ENCODE results near the gene MRGPRF.
"Not testable (repeated sequence)": the region's sequence is repeated elsewhere in the genome, so short reads cannot be mapped to it uniquely, and the experiment has no call there.

Gene MRGPRF

DNA sequence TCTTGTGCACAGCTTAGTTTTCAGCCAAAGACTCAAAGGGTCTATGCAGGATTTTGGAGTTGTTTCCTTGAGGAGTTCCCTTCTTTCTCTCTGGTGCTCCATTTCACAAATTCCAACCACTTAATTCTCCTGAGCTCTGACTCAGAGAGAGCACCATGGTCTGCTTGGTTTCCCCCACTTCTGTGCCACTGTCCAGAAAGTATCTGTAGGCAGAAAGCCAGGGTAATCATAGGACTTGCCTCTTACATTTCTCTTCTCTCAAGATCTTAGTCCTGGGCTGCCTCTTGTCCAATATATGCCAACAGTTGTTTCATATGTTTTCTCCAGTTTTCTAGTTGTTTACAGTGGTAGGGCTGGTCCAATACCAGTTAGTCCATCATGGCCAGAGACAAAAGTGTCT, 25.8 kb downstream of the MRGPRF start:
- no peak for DNase-seq (ENCODE audit: low read depth)

DNA sequence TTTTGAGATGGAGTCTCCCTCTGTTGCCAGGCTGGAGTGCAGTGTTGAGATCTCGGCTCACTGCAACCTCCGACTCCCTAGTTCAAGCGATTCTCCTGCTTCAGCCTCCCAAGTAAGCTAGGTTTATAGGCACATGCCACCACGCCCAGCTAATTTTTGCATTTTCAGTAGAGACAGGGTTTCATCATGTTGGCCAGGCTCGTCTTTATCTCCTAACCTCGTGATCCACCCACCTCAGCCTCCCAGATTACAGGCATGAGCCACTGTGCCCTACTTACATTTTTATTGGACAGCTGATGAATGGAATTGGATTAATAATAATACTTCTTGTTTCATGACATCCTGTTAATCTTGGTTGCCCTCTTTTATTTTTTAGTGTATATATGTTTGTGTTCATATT, 29.2 kb downstream of the MRGPRF start:
- no peak for DNase-seq (ENCODE audit: low read depth)

DNA sequence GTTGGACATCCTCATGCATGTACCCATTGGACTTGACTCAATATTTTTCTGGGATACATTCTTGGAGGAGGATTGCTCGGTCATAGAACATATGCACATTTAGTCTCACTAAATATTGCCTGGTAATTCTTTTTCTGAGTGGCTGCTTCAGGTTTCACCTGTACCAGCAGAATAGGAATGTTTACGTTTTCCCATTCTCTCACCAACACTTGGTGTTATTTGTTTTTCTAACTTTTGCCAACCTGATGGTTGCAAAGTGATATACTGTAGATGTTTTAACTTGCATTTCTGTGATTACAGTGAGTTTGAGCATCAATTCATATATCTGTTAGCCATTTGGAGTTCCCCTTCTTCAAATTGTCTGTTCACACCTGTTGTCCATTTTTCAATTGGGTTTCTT, 30.9 kb downstream of the MRGPRF start:
- DNase-seq (ENCODE audit: low read depth) = no peak

DNA sequence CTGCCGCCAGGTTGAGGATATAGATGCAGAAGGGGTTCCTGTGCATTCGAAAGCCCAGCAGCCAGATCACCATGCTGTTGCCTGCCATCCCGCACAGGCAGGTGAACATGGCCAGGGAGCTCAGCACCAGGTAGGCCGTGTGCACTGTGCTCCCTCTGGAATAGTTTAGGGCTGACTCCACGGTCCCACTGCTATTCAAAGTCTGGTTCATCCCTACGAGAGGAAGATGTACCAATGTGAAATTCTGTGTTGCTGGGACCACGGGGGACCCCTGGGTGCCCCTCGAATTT, 32.3 kb downstream of the MRGPRF start, which contains the start of gene MRGPRD:
Gene MRGPRD, minus strand, starts transcription at position 211 of the 290 bp plus-strand sequence. Its CDS starts 0 bp downstream, at position 211.
- no peak for DNase-seq (ENCODE audit: low read depth)

DNA sequence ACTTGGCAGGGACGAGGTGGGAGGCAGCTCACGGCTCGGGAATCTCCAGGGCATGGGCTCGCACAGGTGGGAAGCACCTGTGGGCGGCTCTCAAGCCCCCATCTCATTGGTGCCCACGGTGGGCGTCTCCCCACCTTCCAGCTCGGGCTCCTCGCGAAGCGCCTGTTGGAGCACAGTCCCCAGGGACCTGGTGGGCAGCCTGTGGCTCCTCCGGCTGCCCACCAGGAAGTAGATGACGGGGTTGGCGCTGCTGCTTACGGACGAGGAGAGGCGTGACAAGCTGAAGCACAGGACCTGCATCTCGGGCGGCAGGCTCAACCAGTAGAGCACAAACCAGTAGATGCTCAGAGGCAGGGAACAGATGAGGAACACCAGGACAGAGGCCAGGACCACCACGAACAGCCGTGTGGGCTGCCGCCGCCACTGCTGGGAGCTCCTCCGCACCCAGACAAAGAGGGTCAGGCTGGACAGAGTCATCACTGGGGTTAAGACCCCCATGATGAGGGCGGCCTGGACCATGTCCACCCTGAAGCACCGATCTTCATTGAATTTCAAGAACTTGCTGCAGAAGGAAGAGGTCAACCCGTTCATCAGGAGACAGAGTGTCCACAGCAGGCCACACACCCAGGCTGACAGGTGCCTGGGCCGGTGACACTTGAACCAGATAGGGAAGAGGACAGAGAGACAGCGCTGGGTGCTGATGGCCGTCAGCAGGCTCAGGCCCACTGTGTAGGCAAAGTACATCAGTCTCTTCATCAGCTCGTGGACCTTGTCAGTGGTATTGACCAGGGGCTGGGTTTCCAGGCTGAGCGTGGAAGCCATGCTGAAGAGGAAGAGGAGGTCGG, 32.9 kb downstream of the MRGPRF start:
- no peak for DNase-seq (ENCODE audit: low read depth)

DNA sequence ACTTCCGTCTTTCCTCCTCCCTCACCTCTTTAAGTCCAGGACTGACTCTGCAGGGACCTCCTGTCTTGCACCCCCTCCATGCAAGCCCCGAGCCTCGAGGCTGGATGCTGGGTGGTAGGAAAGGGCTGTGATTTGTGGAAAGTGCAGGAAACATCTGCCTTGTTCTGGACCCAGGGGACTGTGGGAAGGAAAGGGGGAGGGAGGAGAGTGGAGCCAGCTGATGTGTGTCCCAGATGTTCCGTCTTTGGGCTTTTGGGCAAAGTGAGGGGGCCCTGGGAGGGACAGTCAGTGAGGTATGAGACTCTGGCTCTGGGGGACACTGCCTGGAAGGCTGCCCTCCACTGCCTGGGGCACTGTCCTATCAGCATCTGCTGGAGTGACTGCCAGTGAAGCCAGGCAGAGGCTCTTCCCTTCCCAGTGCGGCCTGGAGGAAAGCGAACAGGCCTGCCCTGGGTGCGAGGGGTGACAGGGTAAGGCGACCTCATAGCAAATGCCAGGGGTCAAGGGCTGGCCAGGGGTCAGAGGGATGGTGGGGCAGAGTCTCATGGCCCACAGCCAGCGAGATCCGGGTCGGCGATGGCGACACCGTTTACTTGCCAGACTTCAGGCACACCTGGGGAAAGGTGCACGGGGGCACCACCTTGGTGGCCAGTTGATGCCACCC, 34.0 kb downstream of the MRGPRF start:
- DNase-seq (ENCODE audit: low read depth) = no peak

DNA sequence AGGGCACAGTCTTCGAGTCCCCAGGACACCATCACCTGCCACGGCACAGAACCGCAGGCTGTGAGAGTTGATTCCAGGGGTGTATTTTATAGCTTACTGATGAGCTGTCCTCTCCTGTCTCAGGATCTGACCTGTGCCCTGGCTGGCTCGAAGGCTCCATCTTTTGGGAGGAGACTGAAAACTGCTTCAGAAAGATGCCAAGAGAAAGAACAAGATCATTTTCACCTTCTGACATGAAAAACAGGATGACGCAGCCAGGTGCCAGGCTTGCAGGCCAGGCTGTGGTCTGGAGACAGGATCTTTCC, 34.5 kb downstream of the MRGPRF start:
- DNase-seq (ENCODE audit: low read depth) = no peak

DNA sequence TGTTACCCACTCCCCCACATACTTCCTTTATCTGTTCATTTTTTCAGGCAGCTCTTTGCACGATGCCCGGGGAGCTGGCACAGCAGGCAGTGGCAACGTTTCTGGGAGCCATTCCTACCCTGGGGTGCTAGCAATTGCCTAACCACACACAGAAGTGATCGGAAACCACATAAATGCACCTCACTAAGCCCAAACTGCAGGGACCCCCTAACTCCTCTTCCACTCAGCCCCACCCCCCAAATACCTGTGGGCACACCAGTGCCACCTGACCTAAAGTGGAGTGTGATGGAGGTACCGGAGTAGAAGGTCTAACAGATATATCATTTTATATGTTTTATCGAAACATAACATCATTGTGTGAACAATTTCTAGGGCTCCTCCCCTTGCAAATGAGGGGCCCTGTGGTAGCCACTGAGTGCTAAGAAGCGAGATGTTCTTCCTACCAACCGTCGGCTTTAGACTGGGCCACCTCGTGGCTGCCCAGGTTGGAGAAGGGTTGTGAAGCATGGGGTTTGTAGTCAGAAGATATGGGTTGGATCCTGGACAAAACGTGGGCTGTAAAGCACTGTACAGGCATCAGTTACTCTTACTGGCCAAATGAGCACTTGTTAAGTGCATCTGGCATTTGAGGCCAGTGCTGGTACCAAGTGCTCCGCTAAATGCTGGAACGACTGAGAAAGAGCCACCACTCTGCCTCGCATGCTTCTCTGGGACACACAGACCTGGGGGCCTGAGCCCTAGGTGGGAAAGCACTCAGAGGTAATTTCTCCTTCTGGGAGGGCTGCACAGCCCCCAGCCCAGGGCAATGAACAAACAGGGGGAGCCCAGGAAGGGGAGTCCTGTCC, 35.0 kb downstream of the MRGPRF start:
- no peak for DNase-seq (ENCODE audit: low read depth)

DNA sequence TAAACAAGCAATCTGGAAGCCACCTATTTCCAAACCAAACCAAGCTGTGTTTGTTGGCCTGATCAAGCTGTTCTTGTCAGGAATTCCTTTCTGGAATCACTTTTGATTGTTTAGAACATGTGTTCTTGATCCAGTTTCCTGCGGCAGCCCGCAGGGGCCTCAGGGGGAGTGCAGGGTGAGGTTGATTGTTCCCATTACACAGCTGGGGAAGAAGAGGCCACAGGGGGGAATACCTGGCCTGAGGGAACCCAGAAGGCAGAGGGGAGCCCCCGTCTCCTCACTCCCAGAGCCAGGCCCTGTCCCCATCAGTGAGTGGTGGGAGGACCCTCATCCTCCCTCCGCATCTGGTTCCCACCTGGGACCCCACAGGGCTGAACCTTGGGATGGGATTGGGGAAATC, 36.5 kb downstream of the MRGPRF start:
- no peak for DNase-seq (ENCODE audit: low read depth)

DNA sequence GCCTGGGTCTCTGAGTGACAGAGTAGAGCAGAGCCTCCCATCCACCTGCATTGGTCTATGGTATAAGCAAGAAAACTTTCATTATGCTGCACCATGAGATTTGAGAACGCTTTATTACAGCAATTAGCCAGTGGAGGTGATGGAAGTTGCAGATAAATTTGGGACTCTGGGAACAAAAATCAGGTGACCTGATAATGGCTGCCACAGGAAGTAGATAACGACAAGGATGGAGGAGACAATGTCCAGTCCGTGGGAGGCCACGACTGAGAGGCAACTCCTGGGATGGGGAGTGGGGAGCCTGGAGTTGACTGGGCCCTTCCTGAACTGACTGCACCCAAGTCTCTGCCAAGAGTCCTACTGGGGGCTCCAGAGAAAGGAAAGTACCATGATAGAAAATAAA, 37.0 kb downstream of the MRGPRF start:
- DNase-seq (ENCODE audit: low read depth) = no peak

DNA sequence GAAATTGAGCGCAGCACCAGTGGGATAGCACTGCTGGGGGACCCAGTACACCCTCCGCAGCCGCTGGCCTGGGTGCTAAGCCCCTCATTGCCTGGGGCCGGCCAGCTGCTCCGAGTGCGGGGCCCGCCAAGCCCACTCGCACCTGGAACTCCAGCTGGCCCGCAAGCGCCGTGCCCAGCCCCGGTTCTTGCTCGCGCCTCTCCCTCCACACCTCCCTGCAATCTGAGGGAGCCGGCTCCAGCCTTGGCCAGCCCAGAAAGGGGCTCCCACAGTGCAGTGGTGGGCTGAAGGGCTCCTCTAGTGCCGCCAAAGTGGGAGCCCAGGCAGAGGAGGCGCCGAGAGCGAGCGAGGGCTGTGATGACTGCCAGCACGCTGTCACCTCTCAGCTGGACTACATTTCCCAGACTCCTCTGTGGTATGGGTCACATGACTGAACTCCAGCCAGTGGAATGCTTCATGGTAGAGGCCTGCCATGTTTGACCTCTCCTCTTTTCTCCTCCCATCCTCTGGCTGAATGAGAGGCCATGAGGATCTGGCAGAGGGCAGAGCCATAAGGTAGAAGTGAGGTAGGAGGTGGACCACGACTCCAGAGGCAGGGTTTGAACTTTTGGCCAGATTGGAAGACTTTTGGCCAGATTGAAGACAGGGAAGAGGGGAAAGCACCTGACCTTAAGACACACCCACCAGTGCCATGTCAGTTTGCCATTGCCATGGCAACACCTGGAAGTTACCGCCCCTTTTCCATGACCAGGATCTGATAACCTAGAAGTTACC, 38.4 kb downstream of the MRGPRF start:
- no peak for DNase-seq (ENCODE audit: low read depth)

DNA sequence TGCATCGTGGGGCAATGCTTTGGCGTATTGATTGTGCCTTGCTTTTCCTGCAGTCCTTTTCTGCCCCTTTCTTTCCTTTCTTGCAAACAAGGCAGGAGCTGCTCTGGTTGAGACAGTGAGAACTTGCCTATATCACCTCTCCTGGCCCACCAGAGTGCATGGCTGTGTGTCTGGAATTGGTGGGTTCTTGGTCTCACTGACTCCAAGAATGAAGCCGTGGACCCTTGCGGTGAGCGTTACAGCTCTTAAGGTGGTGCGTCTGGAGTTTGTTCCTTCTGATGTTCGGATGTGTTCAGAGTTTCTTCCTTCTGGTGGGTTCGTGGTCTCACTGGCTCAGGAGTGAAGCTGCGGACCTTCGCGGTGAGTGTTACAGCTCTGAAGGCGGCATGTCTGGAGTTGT, 39.3 kb downstream of the MRGPRF start:
- DNase-seq (ENCODE audit: low read depth) = not testable (repeated sequence)

DNA sequence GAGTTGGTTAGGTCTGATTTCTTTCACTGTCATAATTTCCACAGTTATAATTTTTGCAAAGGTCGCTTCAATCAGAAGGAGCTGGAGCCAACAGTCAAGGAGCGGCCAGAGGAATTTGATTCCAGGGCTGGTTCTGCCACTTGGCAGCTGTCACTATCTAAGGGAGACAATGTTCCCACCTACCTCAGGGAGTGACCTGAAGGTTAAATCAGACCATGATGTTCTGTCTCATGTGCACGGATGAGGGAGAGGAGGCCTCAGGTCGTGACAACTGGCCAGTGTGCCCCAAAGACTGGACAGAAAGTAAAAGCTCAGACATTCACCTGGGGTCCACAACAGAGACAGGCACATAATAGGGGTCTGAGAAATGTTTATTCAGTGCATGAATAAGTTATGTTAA, 39.8 kb downstream of the MRGPRF start:
- DNase-seq (ENCODE audit: low read depth) = no peak

DNA sequence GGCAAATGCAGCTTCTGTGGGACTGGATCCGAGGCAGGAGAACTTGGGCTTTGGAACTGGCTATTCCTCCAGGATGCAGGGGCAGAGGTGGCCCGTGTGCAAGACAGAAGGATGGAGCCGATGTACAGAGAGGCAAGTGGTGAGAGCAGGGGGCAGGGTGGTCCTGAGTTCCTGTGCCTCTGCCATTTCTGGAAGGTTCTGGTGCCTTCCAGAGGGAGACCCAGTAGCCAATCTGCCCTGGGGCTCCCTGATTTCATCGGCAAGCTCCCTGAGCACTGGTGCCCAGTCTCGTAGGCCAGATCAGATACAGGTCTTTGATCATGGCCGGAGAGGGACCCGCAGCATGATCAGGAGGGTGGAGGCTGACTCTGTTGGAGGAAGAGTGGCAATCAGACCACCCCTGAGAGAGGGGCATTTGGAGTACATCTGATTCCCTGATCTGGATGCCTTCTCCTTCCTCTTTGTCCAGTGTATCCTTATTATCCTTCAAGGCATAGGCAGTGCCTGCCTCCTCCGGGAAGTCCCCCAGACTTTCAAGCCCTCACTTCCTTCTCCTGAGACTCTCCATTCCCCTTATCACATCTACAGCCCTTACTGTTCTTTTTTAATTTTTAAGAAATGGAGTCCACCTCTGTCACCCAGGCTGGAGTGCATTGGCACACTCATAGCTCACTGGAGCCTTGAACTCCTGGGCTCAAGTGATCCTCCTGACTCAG, 42.0 kb downstream of the MRGPRF start:
- no peak for DNase-seq (ENCODE audit: low read depth)

DNA sequence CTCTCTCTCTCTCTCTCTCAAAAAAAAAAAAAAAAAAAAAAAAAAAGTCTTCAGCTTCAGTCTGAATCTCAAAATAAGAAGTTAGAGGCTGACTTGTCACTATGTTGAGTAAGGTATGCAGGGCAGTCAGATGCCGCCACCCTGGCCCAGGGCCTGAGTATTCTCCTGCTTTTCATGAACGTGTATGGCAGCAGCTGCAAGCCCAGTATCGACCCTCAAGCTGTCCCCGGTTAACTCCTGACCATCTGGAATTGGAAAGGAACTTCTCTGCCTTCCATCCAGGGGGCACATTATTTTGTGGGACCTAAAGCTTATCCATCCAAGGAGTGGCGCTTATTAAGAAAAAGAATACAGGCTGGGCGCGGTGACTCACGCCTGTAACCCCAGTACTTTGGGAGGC, 43.7 kb downstream of the MRGPRF start:
- no peak for DNase-seq (ENCODE audit: low read depth)

DNA sequence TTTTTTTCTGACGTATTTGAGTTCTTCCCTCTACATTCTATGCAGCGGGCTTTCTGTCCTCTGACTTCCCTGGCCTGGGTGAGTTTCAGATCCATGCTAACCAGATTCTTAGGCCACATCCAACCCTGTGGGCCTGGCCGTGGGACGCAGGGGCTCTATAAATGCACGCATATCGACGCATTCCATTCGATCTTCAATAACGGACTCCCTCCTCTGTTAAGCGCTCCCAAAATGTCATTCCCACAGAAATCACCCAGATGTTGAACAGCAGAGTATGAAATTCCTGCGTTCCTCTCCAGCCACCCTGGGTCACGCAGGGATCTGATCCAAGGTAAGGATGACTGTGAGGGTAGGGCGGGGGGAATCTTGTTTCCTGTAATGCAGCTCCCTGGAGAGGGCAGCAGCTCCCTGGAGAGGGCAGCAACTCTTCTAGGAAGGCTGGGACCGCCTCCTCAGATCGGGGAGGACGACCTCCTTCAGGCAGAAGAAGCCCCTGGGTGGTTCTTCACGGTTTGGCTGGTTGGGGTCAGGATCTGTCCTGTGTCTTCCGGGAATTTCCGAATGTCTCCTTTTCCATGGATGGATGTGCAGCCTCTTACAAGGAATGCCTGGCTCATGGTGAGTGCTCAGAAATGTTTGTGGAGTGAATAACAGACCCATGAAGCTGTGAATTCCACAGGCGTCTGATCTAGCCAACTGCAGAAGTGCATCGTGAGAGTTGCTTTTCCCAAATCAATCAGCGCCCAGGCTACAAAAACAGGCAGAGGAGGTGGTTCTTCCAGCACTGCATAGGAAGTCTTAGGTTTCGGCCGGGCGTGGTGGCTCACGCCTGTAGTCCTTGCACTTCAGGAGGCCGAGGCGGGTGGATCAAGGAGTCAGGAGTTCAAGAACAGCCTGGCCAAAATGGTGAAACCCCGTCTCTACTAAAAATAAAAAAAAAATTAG, 44.5 kb downstream of the MRGPRF start:
- no peak for DNase-seq (ENCODE audit: low read depth)

DNA sequence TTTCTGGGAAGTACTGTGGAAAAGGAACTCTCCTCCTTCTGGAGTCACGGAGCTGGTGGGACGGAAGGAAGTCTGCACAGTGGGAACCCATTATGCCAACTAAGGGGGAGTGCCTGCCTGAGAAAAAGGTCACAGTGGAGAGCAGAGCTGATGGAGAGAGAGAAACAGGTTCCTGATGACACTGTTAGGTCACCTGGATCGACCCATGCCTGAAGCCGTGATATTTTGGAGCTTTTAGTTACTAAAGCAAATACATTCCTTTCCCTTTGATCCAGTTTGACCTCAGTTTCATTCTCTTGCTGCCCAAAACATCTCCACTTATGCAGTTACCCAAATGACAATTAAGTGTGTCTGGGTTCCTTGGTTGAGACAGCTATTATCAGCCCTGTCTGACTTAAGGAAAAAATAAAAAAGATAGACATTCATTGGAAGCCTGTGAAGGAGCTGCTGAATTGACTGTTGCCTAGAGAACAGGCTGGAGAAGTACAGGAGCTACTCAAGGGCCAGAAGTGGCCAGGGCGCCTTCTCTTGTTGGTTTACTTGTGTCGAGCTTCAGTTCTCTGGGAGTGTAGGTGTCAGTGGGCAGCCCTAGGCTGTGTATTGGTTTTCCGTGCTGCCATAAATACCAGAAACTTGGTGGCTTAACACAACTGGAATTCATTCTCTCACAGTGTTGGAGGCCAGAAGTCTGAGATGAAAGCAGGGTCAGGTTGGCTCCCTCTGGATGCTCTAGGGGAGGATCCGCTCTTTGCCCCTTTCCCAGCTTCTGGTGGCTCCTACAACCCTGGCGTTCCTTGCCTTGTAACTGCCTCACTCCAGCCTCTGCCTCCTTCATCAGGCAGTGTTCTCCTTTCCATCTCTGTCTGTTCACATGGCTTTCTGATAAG, 45.9 kb downstream of the MRGPRF start:
- DNase-seq (ENCODE audit: low read depth) = no peak

DNA sequence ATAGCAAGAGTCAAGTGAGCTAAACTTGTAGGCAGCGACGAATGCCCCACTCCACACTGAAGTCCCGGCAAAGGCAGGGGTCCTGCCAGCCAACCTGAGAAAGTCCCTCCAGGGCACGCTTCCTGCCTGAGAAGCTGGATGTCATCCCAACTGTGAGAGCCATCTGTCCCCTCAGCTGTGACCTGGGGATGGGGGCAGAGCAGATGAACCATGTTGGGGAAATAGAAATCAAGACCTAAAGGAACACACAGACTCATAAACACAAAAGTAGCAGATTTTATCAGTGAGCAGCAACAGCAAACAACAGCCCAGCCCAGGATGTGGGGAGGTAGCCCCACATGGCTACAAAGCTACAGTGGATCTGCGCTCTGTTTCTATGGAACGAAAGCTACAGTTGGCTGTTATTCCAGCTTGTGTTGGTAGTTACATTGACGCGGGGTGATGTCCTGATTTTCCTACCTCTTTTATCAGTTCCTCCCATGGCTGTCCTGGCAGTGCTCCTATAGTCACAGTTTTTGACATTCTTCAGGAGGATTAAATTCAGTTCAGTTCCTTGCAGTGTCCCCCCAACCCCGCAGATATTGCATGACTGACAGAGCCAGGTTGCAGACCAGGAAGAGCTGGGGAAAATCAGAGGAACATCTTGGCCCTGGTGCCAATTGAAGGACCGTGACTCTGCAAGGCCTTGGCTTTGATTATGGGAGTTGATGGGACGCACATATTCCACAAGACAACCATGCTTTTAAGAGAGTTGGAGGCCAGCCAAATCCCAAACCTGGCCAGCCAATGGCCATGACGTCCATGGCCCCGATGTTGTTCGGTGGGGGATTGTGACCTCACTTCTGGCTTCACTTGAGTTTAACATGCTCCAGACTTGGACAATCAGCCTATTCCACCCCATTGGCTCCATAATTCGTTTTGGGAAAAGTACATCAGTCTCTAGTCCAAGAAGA, 46.9 kb downstream of the MRGPRF start:
- DNase-seq (ENCODE audit: low read depth) = no peak
